ENCODE measurements around the gene TECPR2.
"Not testable (repeated sequence)": the region's sequence is repeated elsewhere in the genome, so short reads cannot be mapped to it uniquely, and the experiment has no call there.

Gene TECPR2, protein sequence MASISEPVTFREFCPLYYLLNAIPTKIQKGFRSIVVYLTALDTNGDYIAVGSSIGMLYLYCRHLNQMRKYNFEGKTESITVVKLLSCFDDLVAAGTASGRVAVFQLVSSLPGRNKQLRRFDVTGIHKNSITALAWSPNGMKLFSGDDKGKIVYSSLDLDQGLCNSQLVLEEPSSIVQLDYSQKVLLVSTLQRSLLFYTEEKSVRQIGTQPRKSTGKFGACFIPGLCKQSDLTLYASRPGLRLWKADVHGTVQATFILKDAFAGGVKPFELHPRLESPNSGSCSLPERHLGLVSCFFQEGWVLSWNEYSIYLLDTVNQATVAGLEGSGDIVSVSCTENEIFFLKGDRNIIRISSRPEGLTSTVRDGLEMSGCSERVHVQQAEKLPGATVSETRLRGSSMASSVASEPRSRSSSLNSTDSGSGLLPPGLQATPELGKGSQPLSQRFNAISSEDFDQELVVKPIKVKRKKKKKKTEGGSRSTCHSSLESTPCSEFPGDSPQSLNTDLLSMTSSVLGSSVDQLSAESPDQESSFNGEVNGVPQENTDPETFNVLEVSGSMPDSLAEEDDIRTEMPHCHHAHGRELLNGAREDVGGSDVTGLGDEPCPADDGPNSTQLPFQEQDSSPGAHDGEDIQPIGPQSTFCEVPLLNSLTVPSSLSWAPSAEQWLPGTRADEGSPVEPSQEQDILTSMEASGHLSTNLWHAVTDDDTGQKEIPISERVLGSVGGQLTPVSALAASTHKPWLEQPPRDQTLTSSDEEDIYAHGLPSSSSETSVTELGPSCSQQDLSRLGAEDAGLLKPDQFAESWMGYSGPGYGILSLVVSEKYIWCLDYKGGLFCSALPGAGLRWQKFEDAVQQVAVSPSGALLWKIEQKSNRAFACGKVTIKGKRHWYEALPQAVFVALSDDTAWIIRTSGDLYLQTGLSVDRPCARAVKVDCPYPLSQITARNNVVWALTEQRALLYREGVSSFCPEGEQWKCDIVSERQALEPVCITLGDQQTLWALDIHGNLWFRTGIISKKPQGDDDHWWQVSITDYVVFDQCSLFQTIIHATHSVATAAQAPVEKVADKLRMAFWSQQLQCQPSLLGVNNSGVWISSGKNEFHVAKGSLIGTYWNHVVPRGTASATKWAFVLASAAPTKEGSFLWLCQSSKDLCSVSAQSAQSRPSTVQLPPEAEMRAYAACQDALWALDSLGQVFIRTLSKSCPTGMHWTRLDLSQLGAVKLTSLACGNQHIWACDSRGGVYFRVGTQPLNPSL (N-terminal part only)

GRCh38 chr14:102362545-102363181, at the start of gene TECPR2, which contains the start of gene CINP:
Gene TECPR2 (plus strand): TSS chr14:102362941. CDS start chr14:102376722, 13,781 bp downstream.
Gene CINP (minus strand): TSS chr14:102362890. CDS start chr14:102362851, 39 bp downstream.
- DNase-seq (ENCODE audit: low read depth) = peak; percentile 96

- DNase-seq (ENCODE audit: low read depth) = peak; percentile 78
Measured at GRCh38 chr14:102314242-102315011, 48.3 kb upstream of the TECPR2 start.

DNA sequence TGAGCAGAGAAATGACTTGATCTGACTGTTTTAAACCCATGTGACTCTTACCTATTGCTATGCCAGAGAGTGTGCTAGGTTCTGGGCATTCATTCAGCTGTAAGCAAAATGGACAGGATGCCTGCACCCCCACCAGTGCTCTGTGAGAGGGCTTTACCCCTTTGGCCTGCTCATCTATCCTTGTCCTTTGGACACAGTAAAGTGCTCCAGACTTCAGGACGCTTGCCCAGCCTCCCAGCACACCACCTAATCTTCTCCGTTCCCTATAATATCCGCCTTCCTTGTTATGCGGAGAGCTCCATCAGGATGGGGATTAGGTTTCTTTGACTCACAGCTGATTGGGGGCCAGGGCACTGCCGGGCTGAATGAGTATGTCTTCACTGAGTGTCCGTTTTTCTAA, 47.6 kb upstream of the TECPR2 start:
- no peak for DNase-seq (ENCODE audit: low read depth)

- no peak for DNase-seq (ENCODE audit: low read depth)
Measured at GRCh38 chr14:102316338-102316742, 46.4 kb upstream of the TECPR2 start.

- peak; percentile 96 for DNase-seq (ENCODE audit: low read depth)
Measured at GRCh38 chr14:102316743-102317563, 45.8 kb upstream of the TECPR2 start.

DNA sequence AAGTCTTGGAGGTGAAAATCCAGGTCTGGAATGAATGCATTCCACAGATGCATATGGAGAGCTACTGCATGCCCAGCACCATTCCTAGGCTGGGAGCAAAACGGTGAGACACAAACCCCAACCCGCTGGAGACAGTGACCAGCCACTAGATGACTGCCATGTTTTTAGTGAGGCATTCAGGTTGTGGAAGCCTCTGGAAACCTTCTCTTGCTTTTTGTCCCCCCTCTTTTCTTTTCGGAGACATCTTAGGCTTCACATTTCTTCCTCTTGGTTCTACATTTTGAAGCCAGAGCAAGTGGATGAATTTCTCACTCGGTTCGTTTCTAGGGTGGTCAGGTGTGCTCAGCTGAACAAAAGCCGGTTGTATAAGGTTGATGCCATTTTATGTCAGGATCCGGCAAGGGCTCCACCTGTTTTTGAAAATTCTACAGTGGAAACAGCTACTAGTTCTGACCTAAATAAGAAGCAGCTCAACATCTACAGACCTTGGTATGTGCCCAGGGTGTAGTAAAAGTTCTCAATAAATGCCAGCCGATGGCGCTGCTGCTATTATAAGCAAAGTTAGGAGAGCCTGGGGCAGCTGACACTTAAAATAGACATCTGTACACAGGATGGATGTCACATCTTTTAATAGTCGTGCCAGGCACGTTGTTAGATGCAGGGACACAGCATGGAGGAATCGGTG, 45.0 kb upstream of the TECPR2 start:
- DNase-seq (ENCODE audit: low read depth) = no peak

GRCh38 chr14:102318781-102319276, 43.9 kb upstream of the TECPR2 start:
- no peak for DNase-seq (ENCODE audit: low read depth)

DNA sequence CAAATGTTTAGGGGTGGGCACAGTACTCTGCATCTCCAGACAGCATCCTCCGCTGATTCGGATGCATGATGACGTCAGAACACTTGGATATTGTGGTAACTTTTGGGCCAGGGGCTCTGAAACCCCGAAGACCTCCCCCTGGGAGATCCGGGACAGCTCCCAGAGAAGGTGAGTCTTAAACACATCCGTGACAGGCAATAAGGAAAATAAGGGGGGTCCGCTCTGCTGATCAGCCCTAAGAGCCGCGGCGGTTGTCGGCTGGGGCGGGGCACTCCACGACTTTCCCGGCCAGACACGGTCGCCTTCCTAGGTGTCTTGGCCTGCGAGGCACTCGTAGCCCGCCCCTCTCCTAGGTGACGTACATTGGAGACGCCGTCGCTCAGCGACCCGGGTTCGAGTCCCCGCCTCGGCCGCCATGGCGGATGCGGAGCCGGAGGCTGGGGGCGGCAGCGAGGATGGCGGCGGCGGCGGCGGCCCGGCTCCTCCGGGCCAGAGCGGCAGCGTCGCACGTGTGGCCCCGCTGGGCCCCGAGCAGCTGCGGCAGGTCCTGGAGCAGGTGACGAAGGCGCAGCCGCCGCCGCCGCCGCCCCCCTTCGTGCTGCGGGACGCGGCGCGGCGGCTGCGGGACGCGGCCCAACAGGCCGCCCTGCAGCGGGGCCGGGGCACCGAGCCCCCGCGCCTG, 43.2 kb upstream of the TECPR2 start, which contains the start of gene ZNF839:
TSS of gene ZNF839 (plus strand) at position 396 of the 682 bp plus-strand sequence. CDS start at position 416, 20 bp downstream.
- peak; percentile 95 for DNase-seq (ENCODE audit: low read depth)

DNA sequence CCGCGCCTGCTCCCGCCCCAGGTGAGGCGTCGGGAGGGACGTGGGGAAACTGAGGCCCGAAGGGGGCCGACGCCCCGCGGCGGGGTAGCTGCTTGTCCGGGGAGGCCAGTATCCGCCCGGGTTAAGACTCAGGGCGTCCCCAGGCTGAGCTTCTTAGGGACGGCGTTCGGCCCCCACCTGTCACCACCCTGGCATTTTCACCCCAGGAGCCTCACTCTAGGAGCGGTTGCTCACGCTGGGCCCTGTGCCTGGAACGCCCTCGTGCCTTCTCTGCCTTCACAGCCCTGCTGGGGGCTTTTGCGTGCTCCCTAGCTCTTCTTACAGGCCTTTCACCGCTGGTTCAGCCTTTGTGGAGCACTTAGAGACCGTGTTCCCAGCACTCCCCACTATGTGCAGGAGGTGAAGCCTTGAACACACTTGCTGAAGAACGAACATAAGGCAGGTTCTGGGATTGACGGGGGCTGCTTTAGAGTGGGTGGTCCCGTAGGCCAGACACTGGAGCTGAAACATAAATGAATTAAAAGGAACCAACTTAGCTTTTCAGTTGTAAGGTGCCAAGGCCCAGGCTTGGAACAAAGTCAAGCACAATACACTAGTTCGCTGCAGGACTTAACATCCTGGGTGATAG, 42.6 kb upstream of the TECPR2 start:
- DNase-seq (ENCODE audit: low read depth) = peak; percentile 20

DNA sequence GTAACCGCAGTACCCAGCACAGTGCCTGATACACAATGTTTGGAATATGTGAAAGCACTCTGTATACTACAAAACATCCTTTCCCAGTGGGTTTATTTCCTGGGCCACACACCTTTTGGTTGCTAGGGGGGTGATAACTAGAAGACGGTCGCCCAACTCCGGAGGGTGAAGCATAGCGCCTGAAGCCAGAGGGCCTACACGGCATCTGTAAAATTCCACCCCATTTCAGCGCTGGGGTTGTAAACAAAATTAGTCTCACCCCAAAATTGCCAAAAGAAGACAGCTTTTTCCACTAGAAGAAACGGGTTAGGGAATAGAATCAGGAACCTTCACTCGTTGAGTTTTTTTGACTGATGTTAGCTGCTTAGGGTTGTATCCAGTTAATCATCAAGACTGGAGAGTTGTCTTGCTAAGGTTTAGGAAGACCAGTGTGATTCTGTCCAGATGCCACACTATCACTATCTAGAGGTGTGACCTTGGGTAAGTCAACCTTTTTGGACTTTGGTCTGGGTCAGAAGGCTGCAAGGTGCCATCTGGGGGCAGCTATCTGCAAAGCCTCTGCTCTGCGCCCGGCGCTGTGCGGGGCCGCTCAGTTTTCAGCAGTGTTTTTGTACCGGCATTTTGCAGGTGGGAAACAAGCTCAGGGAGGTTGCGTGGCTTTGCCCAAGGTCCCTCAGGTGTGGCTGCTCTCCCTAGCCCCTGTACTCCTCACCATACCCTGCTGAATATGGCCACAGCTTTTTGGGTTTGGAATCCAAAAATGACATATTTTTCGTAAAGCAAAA, 41.9 kb upstream of the TECPR2 start:
- no peak for DNase-seq (ENCODE audit: low read depth)

- no peak for DNase-seq (ENCODE audit: low read depth)
Measured at GRCh38 chr14:102321456-102322422, 41.0 kb upstream of the TECPR2 start.

GRCh38 chr14:102323102-102323501, 39.6 kb upstream of the TECPR2 start:
- no peak for DNase-seq (ENCODE audit: low read depth)

DNA sequence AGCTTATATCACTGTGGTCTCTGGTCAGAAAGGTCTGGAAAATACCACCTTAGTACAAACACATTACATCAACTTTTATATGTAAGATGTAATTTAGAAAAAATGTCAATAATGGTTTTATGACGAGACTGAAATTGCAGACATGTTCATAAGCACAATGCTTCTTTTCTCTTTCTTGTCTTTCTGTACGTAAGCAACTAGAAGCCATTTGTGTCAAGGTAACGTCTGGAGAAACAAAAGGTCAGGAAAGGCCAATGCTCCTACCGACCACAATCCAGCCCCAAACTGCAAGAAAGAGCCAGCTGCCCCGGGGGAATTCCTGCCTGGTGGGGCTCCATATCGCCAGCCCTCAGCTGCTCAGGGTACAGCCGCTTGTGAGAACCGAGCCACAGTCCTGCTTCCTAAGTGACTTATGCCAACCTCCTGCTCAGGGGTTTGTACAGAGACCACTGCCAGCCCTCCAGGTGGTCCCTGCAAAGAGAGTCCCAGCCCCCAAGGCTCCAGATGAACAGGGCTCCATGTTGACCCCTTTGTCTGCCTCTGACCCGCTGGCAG, 36.9 kb upstream of the TECPR2 start:
- no peak for DNase-seq (ENCODE audit: low read depth)

DNA sequence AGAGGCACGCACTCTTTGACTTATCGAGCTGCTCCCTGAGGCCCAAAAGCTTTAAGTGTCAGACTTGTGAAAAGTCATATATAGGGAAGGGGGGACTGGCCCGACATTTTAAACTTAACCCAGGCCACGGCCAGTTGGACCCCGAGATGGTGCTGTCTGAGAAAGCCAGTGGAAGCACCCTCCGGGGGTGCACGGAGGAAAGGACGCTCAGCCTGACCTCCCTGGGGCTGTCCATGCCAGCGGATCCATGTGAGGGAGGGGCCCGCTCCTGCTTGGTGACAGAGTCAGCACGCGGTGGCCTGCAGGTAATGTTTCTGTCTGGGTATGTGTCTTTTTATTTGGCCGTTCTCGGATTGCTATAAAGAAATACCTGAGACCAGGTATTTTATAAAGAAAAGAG, 36.2 kb upstream of the TECPR2 start:
- DNase-seq (ENCODE audit: low read depth) = no peak

DNA sequence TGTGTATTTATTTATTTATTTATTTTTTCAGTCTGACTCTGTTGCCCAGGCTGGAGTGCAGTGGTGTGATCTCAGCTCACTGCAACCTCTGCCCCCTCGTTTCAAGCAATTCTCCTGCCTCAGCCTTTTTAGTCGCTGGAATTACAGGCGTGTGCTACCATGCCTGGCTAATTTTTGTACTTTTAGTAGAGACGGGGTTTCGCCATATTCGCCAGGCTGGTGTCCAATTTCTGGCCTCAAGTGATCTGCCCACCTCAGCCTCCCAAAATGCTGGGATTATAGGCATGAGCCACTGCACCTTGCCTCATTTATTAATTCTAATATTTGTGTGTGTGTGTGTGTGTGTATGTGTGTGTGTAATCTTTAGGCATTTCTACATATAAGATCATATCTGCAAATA, 33.4 kb upstream of the TECPR2 start:
- DNase-seq (ENCODE audit: low read depth) = not testable (repeated sequence)

GRCh38 chr14:102330806-102331205, 31.9 kb upstream of the TECPR2 start:
- DNase-seq (ENCODE audit: low read depth) = no peak
